ENCODE results near the gene SRC.
A peak's percentile ranks its signal among the peaks of the same experiment; 100 is the strongest.
"Not testable (repeated sequence)": the region's sequence is repeated elsewhere in the genome, so short reads cannot be mapped to it uniquely, and the experiment has no call there.

Gene SRC

DNA sequence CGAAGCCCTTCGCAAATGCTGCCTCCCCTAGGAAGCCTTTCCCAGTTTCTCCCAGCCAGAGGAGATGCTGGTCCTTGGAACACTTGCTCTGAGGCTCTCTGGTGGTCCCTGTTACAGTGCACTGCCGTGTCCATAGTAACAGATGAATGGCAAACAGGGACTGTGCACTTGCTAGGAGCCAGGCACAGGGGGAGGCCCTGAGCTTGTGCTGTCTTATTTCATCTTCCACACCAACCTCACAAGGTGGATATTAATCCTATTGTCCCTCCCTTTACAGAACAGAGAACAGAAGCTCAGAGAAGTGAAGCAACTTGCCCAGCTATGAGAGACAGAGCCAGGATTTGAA lies 19.0 kb downstream of the SRC start:
- DNase-seq = no peak

DNA sequence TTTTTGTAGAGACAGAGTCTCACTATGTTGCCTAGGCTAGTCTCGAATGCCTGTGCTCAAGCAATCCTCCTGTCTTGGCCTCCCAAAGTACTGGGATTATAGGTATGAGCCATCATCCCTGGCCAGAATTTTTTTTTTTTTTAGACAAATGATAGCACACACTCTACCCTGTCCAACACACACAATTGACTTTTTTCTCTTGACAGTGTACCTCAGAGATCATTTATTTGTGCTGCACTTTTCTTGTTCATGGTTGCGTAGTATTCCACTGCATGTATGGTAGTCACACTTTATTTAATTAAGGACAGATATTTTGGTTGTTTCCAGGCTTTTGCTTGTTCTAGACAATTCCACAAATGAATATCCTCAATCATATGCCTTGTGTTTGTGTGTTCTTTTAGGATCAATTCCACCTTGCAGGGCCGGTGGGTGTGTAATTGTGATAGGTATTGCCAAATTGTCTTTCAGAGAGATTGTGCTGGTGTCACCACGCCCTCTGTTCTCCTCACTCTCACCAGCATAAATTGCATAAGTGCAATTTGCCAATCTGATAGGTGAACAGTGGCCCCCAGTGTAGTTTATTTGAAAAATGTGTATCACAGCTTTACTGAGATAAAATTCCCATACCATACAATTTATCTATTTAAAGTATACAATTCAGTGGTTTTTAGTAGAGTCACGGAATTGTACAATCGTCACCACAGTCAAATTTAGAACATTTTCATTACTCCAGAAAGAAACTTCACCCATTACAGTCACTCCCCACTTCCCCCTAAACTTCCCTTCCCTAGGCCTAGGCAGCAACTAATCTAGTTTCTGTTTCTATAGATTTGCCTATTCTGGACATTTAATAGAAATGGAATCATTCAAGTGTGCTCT lies 20.1 kb downstream of the SRC start:
- DNase-seq = peak; percentile 47

DNA sequence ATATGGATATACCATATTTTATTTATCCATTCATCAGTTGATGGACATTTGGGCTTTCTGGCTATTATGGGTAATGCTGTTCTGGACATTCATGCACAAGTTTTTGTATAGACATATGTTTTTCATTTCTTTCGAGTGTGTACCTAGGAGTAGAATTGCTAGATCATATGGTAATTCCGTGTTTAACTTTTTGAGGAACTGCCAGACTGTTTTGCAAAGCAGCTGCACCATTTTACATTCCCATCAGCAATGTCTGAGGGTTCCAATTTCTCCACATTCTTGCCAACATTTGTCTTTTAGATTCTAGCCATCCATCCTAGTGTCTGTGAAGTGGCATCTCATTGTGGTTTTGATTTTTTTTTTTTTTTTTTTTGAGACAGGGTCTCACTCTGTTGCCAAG lies 20.8 kb downstream of the SRC start:
- DNase-seq = no peak

DNA sequence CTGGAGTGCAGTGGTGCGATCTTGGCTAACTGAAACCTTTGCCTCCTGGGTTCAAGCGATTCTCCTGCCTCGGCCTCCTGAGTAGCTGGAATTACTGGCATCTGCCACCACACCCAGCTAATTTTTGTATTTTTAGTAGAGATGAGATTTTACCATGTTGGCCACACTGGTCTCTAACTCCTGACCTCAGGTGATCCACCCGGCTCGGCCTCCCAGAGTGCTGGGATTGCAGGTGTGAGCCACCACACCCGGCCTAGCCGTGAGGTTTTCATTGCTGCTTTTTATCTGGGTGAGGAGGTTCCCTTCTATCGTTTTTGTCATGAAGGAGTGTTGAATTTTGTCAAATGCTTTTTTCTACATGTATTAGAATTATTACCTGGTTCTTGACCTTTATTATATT lies 23.9 kb downstream of the SRC start:
- DNase-seq = no peak

DNA sequence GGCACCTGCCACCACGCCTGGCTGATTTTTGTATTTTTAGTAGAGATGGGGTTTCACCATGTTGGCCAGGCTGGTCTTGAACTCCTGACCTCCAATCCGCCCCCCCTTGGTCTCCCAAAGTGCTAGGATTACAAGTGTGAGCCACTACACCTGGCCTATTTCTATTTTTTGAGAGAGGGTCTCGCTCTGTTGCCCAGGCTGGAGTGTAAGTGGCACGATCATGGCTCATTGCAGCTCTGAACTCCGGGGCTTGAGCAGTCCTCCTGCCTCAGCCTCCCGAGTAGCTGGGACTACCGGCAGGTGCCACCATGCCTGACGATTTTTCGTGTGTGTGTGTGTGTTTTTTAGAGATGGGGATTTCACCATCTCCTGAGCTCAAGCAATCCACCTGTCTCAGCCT lies 25.9 kb downstream of the SRC start:
- DNase-seq = not testable (repeated sequence)

DNA sequence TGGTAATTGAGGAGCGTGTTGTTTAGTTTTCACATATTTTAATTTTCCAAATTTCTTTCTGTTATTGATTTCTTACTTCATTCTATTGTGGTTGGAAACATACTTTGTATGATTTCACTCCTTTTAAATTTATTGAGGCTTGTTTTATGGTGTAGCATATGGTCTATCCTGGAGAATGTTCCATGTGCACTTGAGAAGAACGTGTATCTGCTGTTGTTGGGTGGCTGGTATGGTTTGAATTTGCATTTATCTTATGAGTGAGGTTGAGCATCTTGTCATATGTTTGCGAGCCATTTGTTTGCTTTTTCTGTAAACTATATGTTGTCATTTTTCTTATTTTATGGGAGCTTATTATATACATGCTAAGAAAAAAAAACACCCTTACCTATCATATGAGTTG lies 26.5 kb downstream of the SRC start:
- DNase-seq = no peak

DNA sequence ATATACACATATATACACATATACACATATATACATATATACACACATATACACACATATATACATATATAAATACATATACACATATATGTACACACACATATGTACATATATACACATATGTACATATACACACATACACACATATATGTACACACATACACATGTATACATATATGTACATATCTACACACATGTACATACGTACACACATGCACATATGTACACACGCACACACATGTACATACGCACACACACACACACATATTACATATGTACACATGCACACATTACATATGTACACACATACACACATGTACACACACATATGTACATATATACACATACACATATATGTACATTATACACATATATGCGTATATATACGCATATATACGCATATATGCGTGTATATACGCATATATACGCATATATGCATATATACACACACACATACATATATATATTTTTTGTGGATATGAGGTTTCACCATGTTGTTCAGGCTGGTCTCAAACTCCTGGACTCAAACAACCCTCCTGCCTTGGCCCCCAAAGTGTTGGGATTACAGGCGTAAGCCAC lies 27.2 kb downstream of the SRC start:
- DNase-seq = no peak

DNA sequence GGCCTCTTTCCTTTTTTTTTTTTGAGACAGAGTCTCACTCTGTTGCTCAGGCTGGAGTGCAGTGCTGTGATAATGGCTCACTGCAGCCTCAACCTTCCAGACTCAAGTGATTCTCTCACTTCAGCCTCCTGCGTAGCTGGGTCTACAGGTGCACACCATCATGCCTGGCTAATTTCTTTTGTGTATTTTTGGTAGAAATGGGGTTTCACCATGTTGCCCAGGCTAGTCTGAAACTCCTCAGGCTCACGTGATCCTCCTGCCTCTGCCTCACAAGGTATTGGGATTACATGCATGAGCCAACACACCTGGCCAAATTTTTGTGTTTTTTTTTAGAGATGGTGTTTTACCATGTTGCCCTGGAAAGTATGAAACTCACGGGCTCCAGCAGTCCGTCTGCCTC lies 29.3 kb downstream of the SRC start:
- no peak for DNase-seq

DNA sequence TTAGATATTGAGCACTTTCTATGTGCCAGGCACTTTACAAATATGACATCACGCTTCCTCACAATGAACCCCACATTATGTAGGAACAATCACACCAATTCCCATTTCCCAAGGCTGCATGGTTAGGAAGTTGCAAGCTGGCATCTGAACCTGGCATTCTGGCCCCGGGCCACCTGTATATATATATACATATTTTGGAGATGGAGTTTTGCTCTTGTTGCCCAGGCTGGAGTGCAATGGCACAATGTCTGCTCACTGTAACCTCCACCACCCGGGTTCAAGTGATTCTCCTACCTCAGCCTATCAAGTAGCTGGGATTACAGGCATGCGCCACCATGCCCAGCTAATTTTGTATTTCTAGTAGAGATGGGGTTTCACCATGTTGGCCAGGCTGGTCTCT lies 30.4 kb downstream of the SRC start:
- no peak for DNase-seq

DNA sequence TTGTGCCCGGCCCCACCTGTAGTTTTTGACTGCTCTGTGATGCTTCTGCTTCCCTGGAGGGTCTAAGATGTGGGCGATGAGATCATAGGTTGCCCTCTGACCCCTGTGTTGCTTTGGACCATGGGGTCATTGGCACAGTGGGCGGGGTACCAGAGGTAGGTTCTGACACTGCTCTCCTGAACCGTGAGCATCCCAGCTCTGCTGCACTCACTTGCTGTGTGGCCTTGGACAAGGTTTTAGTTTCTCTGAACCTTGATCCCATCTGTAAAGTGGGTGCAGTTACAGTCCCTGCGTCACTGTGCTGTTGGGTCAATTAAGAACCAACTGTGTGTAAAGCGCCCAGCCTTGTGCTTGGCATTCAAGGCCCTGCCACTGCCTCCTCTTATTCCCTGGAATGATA lies 30.9 kb downstream of the SRC start:
- no peak for DNase-seq

DNA sequence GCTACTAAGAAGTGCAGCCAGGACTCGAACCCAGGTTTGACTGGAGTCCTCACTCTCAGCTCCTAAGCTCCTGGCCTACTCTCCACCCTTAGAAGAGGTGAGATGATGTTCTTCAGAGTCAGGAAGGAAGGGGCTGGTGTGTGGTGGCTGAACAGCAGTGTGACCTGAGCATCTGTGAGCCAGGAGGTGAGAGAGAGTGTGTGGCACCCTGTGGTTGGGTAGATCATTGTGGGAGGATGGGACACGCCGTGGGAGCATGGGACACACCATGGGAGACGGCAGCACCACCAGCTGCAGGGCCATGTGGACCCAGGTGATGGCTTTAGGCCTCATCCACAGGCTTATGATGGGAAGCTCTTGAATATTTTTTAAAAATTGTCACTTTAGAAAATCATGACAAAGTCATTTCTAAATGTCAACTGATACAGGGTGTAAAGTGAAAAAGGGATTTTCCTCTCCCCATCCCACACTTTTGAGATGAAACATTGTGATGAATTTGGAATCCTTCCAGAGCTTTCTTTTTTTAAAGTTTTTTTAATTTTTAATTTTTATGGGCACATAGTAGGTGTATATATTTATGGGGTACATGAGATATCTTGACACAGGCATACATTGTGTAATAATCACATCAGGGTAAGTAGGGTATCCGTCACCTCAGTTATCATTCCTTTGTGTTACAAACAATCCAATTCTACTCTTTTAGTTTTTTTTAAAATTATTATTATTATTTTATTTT lies 31.6 kb downstream of the SRC start:
- no peak for DNase-seq

DNA sequence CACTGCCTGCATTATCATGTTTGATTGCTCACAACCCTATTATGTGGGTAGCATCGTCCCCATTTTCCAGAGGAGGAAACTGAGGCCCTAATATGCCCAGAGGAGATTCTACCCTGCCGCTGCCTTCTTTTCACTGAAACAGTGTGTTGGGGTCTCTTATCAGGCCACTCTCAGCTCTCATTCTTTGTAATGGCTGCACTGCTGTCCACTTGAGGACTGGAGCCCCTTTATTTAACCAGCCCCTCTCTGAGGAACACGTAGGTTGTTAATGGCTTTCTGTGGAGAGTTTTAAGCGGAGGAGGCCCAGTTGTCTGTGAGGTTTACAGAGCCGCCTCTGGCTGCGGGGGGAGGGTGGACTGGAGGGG lies 32.5 kb downstream of the SRC start:
- no peak for DNase-seq

DNA sequence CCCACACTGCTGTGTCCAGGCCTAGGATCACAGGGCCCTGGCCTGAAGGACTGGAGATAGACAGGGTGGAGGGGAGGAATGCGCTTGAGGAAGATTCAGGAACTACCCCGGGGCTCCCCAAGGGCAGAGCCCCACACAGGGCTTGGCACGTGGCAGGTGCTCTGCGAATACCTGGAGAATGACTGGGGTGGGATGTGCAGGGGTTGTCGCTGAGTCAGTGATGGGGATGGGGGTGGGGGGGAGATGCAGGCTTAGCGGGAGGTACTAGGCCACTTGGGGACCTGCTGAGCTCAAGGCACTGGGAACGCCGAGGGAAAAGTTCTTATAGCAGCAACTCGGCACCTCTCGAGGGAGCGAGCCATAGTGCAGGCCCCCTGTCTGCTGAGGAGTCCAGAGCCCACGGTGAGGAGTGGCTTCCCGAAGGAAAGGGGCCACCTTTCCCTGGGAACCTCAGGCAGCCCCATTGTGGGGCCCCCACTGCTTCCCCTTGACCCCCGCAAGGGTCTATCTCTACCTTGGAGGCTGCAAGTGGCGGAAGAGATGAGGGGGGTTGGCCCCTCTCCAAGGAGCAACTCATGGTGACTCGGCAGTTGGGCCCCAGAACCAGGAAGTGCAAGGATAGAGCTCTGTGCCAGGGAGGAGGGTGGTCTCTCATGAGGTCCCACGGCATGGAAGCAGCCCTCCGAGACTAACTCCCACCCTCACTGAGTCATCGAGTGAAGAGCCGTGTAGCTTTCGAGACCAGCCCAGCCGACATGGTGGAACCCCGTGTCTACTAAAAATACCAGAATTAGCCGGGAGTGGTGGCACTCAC lies 33.1 kb downstream of the SRC start:
- peak; percentile 34 for DNase-seq

DNA sequence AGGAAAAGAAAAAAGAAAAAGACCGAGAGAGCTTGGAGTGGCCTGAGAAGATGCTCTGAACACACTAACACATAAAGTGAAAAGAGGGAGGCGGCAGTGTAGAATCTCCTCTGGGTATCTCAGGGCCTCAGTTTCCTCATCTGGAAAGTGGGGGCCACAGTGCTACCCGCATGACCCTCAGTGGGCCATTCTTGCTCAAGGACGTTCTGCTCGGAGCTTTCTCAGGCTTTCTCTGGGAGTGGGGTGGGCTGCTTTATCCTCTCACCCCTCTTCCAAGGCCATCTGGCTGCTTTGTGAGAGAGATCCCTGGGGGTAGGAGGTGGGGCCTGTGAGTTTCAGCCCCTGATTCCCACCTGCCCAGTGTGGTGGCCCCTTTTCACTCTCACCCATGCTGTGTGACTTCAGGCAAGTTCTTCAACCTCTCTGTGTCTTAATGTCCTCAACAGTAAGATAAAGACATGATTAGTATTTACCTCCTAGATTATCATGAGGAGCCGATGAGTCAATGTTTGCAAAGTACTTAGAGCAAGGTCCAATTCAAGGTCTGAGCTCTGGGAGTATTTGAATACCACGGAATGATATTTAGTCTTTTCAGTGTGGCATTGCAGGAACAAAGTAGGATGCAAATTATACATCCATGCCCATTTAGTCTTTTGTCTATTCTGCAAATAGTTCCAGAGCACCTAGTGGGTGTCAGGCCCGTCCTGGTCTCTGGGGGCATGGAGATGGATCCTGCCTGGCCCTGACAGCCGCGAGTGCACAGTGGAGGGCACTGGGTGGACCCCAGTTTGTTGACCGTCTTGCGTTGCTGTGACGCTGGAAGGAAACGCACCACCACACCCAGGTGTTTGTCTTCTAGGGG lies 34.3 kb downstream of the SRC start:
- no peak for DNase-seq

DNA sequence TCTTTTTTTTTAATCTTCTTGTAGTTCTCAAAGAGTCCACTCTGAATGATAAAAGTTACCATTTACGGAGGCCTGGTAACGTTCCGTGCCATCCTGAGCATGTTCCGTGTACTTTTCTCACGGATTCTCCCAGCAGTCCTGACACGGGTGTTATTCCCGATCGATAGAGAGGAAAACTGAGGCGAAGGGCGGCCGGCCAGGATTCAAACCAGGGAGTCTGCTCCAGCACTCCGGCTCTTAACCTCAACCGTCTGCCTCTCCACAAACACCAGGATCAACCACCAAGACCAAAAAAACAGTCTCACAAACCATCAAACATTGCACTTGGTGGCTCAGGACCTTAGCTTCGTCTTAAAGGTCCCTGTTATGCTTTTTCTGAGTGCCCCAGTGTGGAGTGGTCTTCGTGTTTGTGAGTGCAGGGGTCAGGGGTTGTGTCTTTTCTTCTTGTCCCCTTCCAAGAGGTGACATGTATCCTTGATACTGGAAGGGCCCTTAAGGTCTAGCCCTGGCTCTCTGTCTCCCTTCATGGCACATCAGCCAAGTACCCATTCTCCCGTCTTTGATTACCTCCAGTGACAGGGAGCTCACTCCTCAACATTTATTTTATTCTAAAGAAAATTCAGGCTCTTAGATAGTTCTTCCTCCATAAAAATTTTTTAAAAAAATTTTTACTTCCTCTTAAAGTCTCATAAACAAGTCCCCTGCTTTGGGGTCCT lies 35.1 kb downstream of the SRC start:
- no peak for DNase-seq

DNA sequence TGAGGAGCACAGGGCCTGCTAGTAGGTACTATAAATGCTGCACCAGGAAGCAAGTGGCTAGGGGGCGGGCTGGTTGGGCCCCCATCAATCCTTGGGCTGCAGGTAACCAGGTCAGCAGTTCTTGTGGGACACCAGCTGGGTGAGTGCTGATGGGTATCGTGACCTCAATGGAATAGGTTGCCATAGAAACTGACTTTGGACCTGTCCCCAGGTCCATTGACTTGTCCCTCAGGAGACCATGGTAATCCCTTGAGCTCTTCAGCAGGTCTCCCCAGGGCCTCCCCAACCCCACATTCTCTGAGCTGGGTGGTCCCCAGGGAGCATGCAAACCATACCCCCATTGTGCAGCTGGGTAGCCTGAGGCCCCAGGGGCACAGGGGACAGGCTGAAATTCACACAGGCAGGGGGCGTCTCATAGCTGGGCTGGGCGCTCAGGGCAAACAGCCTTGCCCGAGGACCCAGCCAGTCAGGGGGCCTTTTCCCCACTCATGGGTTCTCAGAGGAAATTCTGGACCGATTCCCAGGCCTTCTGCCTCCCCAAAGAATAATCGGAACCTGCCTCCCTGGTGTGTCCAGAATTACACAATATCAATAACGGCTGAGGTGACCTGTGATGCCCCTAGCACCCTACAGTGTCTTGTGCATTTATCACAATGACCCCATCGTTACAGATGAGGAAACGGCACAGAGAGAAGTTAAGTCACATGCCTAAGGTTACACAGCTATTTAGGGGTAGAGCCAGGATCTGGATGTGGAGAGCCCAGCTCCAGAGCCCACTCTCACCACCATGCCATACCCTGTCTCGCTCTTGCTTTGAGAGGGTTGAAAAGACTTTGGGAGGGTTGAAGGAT lies 35.9 kb downstream of the SRC start:
- DNase-seq = no peak

DNA sequence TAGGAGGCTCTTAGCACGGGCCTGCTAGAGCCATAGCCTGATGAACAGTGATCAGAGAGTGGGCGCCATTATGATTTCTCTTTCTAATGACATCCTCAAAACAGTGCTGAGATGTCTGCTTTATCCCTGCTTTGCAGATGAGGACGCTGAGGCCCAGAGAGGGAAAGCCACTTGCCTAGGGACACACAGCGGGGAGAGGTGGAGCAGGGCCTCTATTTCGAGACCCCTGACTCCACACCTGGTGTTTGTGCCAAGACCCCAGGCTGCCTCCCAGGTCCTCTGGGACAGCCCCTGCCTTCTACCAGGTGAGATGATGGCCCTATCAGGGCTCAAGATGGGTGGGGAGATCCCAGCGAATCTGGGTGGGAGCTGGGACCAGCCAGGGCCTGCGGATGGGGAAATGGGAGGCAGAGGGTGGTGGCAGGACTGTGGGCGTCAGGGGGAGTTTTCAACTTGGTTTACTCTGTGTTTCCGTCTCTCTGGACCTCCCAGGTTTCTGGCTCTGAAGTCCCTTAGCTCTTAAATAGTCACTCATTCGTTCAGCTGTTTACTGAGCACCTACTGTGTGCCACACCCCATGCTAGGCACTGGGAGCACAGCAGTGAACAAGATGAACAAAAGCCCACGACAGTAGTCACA lies 36.7 kb downstream of the SRC start:
- DNase-seq = no peak

DNA sequence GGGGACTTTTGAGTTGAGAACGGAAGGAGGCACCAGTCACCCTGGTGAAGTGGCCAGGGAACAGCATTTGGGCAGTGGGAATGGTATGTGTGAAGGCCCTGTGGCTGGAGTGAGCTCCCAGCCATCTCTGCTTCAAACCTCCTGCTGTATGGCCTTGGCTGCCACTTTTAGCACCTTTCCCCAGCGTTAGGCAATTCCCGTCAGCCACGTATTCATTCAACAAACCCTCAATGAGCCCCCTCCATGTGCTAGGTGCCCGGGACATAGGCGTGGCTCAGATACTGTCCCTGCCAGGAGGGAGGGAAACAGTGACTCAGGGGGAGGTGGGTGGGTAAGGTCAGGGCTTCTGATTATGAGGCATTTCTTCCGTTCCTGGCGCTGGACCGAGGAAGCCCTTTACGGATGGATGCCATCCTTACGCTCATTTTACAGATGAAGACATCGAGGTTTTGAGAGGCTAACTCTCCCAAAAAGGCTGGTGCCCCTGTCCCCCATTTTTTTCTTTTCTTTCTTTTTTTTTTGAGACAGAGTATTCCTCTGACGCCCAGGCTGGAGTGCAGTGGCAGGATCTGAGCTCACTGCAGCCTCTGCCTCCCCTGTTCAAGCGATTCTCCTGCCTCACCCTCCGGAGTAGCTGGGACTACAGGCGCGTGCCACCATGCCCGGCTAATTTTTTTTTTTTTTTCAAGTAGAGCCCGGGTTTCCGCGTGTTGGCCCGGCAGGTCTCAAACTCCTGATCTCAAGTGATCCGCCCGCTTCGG lies 37.5 kb downstream of the SRC start:
- DNase-seq = no peak

DNA sequence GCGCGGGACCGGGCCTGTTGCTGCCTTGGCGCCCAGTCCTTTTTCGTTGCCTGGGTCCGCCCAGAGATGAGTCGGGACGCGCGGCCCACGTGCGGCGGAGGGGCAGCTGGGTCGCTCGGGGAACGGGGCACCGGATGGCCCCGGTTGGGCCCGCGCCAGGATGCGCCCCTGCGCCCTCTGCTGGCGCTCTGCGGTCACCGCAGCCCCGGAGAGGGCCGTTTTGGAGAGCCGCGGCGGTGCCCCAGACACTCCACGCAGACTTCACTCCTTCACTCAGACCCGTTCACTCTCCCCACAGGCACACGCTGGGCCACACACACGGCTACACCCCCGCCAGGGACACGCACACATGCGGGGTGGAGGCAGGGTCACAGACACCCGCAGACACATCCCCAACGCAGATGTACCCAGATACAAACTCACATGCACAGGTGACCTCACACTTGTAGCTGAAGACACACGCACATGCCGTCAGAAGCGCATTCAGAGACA lies 38.8 kb downstream of the SRC start:
- DNase-seq = peak; percentile 71
